PC-9 (cell line): Measurements from ENCODE around the gene CER1.

Experiments used
- EZH2 ChIP-seq: fragments of 200-600 bp; sonication (generic); IDR thresholded peaks from 2 replicates; pipeline ENCODE4 v1.8.0; 2017; ENCODE audit warnings: antibody characterized with exemption, low read depth
- TF ChIP-seq, protein P1 (sequence below): fragments of 200-600 bp; sonication (generic); conservative IDR thresholded peaks from 2 replicates; pipeline ENCODE4 v1.6.1; 2017; ENCODE audit warnings: mixed run types, antibody characterized with exemption, mild to moderate bottlenecking, moderate library complexity

DNA sequence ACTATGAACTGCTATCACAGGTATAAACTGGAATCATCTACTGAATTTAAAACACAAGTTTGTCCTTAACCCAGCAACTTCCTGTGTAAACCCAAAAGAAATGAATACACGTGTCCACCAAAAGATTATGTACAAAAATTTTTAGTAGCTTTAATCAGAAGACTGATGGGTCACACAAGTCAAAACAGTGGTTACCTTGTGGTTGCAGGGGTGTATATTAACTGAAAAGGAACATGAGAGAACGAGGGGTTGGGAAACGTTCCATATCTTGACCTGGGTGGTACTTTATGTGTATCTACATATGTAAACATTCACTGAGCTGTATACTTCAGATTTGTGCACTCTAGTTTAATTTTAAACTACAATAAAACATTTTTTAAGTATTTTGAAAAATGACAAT, 47.9 kb downstream of the CER1 start:
- TF ChIP-seq, protein P1, sequence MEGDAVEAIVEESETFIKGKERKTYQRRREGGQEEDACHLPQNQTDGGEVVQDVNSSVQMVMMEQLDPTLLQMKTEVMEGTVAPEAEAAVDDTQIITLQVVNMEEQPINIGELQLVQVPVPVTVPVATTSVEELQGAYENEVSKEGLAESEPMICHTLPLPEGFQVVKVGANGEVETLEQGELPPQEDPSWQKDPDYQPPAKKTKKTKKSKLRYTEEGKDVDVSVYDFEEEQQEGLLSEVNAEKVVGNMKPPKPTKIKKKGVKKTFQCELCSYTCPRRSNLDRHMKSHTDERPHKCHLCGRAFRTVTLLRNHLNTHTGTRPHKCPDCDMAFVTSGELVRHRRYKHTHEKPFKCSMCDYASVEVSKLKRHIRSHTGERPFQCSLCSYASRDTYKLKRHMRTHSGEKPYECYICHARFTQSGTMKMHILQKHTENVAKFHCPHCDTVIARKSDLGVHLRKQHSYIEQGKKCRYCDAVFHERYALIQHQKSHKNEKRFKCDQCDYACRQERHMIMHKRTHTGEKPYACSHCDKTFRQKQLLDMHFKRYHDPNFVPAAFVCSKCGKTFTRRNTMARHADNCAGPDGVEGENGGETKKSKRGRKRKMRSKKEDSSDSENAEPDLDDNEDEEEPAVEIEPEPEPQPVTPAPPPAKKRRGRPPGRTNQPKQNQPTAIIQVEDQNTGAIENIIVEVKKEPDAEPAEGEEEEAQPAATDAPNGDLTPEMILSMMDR: no peak
- TF ChIP-seq EZH2: no peak
